Left hindlimb (tissue), 1 donor: Measurements from ENCODE around the gene PROC.

Experiments
- DNase-seq: peaks from one replicate; pipeline ENCODE4 v3.0.0-alpha.2; 2018

PROC gene

DNA sequence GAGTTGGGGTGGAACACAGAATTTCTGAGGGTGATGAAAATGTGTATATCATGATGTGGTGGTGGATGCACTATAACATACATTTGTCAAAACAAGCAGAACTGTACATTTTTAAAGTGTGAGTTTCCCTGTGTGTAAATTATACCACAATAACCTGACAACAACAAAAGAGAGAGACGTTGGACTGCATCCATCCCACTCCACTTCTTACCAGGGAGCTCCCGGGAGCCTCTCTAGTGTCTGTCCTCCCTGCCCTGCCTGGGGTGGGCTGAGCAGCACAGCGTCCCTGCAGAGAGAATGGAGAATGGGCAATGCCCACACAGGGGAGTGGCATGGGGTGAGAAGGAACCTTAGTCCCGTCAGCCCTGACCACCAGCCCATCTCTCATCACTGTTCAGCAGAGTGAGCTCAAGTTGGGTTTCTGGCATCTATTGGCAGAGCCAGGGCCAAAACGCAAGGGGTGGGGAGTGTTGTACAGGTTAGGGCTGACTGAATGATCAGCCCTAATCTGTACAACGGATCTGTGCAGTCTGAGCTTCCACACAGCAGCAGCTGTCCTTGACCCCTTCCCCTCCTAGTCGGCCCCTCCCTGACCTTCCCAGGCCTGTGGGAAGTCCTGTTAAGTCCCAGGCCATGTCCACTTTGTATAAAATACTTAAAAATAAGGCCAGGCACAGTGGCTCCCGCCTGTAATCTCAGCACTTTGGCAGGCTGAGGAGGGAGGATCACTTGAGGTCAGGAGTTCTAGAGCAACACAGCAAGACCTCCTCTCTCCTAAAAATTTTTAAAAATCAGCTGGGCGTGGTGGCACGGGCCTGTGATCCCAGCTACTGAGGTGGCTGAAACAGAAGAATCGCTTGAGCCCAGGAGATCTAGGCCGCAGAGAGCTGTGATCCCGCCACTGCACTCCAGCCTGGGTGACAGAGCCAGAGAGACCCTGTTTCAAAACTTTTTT lies 3.3 kb upstream of the PROC start:
- DNase-seq: no peak

DNA sequence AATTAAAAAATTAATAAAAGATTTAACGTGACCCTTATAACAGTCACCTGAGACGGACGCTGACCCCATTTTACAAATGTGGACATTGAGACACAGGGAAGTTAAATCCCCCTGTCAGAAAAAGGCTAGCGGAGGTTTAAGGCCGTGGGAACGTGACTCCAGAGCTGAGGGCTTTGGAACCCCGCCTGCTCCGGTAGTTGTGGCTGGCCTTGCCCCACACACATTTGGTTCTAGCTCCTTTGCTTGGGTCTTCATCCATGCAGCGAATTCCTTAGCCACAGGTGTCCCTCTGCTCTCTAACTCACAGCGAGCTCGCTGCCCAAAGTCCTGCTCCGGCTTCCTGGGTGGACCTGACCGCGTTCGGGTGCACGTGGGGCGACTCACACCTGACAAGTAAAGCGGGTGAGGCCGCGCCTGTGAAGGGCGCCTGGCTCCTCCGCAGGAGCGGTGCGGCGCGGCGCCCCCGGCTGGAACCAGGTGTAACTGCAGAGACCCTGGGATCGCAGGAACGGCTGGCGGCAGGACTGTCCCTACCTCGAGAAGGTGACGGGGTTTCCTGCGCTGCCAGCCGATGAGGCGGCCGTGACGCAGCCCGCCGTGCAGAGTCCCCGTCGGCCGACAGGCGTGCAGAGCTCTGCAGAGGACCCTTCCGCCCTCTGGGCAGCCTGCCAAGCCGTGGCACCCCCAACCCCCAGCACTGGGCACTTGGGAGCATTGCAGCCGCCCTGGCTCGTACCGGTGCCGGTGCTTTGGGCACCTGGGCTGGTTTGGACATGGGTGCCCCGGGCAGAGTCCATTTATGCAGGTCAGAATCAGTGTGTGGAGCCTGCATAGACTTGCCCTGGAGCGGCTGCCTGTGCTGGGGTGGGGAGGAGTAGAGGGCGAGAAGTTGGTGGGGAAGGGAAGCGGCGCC lies 2.4 kb upstream of the PROC start:
- peak; percentile 57 for DNase-seq

DNA sequence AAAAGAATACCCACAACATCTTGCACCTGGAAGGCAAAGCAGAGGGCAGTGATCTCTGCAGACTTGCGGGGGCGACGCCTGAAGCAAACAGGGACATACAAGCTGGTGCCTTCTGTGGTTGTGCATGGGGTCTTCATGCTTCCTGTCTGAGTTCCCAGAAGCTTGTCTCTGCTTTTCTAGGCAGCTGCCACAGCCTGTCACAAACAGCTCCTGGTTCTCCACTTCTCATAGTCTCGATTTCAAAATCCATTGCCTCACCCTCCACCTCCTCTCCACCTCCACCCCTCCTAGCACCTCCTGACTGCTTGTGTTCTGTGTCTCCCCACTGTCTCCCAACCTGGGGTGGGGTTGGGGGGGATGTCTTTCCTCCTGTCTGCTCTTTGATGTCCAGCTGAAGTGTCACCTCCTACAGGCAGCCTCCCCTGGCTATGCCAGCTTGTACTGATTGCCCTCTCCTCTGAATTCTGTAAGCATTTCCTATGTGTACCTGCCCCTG lies 1.7 kb upstream of the PROC start:
- DNase-seq: no peak

DNA sequence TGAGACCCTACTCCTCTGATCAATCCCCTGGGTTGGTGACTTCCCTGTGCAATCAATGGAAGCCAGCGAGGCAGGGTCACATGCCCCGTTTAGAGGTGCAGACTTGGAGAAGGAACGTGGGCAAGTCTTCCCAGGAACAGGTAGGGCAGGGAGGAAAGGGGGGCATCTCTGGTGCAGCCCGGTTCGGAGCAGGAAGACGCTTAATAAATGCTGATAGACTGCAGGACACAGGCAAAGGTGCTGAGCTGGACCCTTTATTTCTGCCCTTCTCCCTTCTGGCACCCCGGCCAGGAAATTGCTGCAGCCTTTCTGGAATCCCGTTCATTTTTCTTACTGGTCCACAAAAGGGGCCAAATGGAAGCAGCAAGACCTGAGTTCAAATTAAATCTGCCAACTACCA lies 821 bp upstream of the PROC start:
- no peak for DNase-seq

DNA sequence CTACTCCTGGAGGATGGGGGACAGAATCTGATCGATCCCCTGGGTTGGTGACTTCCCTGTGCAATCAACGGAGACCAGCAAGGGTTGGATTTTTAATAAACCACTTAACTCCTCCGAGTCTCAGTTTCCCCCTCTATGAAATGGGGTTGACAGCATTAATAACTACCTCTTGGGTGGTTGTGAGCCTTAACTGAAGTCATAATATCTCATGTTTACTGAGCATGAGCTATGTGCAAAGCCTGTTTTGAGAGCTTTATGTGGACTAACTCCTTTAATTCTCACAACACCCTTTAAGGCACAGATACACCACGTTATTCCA lies 844 bp downstream of the PROC start:
- DNase-seq: no peak

DNA sequence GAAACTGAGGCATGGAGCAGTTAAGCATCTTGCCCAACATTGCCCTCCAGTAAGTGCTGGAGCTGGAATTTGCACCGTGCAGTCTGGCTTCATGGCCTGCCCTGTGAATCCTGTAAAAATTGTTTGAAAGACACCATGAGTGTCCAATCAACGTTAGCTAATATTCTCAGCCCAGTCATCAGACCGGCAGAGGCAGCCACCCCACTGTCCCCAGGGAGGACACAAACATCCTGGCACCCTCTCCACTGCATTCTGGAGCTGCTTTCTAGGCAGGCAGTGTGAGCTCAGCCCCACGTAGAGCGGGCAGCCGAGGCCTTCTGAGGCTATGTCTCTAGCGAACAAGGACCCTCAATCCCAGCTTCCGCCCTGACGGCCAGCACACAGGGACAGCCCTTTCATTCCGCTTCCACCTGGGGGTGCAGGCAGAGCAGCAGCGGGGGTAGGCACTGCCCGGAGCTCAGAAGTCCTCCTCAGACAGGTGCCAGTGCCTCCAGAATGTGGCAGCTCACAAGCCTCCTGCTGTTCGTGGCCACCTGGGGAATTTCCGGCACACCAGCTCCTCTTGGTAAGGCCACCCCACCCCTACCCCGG lies 1.3 kb downstream of the PROC start:
- DNase-seq: no peak

DNA sequence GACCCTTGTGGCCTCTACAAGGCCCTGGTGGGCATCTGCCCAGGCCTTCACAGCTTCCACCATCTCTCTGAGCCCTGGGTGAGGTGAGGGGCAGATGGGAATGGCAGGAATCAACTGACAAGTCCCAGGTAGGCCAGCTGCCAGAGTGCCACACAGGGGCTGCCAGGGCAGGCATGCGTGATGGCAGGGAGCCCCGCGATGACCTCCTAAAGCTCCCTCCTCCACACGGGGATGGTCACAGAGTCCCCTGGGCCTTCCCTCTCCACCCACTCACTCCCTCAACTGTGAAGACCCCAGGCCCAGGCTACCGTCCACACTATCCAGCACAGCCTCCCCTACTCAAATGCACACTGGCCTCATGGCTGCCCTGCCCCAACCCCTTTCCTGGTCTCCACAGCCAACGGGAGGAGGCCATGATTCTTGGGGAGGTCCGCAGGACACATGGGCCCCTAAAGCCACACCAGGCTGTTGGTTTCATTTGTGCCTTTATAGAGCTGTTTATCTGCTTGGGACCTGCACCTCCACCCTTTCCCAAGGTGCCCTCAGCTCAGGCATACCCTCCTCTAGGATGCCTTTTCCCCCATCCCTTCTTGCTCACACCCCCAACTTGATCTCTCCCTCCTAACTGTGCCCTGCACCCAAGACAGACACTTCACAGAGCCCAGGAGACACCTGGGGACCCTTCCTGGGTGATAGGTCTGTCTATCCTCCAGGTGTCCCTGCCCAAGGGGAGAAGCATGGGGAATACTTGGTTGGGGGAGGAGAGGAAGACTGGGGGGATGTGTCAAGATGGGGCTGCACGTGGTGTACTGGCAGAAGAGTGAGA lies 2.0 kb downstream of the PROC start:
- DNase-seq: no peak

DNA sequence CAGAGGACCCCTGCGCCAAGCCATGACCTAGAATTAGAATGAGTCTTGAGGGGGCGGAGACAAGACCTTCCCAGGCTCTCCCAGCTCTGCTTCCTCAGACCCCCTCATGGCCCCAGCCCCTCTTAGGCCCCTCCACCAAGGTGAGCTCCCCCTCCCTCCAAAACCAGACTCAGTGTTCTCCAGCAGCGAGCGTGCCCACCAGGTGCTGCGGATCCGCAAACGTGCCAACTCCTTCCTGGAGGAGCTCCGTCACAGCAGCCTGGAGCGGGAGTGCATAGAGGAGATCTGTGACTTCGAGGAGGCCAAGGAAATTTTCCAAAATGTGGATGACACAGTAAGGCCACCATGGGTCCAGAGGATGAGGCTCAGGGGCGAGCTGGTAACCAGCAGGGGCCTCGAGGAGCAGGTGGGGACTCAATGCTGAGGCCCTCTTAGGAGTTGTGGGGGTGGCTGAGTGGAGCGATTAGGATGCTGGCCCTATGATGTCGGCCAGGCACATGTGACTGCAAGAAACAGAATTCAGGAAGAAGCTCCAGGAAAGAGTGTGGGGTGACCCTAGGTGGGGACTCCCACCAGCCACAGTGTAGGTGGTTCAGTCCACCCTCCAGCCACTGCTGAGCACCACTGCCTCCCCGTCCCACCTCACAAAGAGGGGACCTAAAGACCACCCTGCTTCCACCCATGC lies 3.0 kb downstream of the PROC start:
- DNase-seq: no peak

DNA sequence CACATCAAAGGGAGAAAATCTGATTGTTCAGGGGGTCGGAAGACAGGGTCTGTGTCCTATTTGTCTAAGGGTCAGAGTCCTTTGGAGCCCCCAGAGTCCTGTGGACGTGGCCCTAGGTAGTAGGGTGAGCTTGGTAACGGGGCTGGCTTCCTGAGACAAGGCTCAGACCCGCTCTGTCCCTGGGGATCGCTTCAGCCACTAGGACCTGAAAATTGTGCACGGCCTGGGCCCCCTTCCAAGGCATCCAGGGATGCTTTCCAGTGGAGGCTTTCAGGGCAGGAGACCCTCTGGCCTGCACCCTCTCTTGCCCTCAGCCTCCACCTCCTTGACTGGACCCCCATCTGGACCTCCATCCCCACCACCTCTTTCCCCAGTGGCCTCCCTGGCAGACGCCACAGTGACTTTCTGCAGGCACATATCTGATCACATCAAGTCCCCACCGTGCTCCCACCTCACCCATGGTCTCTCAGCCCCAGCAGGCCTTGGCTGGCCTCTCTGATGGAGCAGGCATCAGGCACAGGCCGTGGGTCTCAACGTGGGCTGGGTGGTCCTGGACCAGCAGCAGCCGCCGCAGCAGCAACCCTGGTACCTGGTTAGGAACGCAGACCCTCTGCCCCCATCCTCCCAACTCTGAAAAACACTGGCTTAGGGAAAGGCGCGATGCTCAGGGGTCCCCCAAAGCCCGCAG lies 3.8 kb downstream of the PROC start:
- no peak for DNase-seq

DNA sequence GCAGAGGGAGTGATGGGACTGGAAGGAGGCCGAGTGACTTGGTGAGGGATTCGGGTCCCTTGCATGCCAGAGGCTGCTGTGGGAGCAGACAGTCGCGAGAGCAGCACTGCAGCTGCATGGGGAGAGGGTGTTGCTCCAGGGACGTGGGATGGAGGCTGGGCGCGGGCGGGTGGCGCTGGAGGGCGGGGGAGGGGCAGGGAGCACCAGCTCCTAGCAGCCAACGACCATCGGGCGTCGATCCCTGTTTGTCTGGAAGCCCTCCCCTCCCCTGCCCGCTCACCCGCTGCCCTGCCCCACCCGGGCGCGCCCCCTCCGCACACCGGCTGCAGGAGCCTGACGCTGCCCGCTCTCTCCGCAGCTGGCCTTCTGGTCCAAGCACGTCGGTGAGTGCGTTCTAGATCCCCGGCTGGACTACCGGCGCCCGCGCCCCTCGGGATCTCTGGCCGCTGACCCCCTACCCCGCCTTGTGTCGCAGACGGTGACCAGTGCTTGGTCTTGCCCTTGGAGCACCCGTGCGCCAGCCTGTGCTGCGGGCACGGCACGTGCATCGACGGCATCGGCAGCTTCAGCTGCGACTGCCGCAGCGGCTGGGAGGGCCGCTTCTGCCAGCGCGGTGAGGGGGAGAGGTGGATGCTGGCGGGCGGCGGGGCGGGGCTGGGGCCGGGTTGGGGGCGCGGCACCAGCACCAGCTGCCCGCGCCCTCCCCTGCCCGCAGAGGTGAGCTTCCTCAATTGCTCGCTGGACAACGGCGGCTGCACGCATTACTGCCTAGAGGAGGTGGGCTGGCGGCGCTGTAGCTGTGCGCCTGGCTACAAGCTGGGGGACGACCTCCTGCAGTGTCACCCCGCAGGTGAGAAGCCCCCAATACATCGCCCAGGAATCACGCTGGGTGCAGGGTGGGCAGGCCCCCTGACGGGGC lies 4.6 kb downstream of the PROC start:
- no peak for DNase-seq

DNA sequence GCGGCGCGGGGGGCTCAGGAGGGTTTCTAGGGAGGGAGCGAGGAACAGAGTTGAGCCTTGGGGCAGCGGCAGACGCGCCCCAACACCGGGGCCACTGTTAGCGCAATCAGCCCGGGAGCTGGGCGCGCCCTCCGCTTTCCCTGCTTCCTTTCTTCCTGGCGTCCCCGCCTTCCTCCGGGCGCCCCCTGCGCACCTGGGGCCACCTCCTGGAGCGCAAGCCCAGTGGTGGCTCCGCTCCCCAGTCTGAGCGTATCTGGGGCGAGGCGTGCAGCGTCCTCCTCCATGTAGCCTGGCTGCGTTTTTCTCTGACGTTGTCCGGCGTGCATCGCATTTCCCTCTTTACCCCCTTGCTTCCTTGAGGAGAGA lies 5.2 kb downstream of the PROC start:
- DNase-seq: no peak

DNA sequence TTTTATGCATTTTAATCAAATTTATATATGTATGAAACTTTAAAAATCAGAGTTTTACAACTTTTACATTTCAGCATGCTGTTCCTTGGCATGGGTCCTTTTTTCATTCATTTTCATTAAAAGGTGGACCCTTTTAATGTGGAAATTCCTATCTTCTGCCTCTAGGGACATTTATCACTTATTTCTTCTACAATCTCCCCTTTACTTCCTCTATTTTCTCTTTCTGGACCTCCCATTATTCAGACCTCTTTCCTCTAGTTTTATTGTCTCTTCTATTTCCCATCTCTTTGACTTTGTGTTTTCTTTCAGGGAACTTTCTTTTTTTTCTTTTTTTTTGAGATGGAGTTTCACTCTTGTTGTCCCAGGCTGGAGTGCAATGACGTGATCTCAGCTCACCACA lies 5.7 kb downstream of the PROC start:
- DNase-seq: no peak

DNA sequence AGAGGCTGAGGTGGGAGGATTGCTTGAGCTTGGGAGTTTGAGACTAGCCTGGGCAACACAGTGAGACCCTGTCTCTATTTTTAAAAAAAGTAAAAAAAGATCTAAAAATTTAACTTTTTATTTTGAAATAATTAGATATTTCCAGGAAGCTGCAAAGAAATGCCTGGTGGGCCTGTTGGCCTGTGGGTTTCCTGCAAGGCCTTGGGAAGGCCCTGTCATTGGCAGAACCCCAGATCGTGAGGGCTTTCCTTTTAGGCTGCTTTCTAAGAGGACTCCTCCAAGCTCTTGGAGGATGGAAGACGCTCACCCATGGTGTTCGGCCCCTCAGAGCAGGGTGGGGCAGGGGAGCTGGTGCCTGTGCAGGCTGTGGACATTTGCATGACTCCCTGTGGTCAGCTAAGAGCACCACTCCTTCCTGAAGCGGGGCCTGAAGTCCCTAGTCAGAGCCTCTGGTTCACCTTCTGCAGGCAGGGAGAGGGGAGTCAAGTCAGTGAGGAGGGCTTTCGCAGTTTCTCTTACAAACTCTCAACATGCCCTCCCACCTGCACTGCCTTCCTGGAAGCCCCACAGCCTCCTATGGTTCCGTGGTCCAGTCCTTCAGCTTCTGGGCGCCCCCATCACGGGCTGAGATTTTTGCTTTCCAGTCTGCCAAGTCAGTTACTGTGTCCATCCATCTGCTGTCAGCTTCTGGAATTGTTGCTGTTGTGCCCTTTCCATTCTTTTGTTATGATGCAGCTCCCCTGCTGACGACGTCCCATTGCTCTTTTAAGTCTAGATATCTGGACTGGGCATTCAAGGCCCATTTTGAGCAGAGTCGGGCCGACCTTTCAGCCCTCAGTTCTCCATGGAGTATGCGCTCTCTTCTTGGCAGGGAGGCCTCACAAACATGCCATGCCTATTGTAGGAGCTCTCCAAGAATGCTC lies 6.6 kb downstream of the PROC start:
- DNase-seq: no peak

DNA sequence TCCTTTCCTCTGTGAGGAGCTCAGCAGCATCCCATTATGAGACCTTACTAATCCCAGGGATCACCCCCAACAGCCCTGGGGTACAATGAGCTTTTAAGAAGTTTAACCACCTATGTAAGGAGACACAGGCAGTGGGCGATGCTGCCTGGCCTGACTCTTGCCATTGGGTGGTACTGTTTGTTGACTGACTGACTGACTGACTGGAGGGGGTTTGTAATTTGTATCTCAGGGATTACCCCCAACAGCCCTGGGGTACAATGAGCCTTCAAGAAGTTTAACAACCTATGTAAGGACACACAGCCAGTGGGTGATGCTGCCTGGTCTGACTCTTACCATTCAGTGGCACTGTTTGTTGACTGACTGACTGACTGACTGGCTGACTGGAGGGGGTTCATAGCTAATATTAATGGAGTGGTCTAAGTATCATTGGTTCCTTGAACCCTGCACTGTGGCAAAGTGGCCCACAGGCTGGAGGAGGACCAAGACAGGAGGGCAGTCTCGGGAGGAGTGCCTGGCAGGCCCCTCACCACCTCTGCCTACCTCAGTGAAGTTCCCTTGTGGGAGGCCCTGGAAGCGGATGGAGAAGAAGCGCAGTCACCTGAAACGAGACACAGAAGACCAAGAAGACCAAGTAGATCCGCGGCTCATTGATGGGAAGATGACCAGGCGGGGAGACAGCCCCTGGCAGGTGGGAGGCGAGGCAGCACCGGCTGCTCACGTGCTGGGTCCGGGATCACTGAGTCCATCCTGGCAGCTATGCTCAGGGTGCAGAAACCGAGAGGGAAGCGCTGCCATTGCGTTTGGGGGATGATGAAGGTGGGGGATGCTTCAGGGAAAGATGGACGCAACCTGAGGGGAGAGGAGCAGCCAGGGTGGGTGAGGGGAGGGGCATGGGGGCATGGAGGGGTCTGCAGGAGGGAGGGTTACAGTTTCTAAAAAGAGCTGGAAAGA lies 7.6 kb downstream of the PROC start:
- no peak for DNase-seq

DNA sequence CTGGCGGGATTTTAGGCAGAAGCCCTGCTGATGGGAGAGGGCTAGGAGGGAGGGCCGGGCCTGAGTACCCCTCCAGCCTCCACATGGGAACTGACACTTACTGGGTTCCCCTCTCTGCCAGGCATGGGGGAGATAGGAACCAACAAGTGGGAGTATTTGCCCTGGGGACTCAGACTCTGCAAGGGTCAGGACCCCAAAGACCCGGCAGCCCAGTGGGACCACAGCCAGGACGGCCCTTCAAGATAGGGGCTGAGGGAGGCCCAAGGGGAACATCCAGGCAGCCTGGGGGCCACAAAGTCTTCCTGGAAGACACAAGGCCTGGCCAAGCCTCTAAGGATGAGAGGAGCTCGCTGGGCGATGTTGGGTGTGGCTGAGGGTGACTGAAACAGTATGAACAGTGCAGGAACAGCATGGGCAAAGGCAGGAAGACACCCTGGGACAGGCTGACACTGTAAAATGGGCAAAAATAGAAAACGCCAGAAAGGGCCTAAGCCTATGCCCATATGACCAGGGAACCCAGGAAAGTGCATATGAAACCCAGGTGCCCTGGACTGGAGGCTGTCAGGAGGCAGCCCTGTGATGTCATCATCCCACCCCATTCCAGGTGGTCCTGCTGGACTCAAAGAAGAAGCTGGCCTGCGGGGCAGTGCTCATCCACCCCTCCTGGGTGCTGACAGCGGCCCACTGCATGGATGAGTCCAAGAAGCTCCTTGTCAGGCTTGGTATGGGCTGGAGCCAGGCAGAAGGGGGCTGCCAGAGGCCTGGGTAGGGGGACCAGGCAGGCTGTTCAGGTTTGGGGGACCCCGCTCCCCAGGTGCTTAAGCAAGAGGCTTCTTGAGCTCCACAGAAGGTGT lies 8.5 kb downstream of the PROC start:
- no peak for DNase-seq

DNA sequence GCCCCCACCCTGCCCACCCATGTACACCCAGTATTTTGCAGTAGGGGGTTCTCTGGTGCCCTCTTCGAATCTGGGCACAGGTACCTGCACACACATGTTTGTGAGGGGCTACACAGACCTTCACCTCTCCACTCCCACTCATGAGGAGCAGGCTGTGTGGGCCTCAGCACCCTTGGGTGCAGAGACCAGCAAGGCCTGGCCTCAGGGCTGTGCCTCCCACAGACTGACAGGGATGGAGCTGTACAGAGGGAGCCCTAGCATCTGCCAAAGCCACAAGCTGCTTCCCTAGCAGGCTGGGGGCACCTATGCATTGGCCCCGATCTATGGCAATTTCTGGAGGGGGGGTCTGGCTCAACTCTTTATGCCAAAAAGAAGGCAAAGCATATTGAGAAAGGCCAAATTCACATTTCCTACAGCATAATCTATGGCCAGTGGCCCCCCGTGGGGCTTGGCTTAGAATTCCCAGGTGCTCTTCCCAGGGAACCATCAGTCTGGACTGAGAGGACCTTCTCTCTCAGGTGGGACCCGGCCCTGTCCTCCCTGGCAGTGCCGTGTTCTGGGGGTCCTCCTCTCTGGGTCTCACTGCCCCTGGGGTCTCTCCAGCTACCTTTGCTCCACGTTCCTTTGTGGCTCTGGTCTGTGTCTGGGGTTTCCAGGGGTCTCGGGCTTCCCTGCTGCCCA lies 9.3 kb downstream of the PROC start:
- no peak for DNase-seq
